HG02973 (cell line): ENCODE measurements around the gene PLEKHA4.
A peak's percentile ranks its signal among the peaks of the same experiment; 100 is the strongest.
"Not testable (repeated sequence)": the region's sequence is repeated elsewhere in the genome, so short reads cannot be mapped to it uniquely, and the experiment has no call there.

ENCODE experiments used
- ATAC-seq: cut with Tn5 transposase; IDR thresholded peaks from one replicate; pipeline ENCODE4 v1.9.1; 2021; ENCODE audit warnings: moderate library complexity; ENCODE audit not compliant: unreplicated experiment

Gene PLEKHA4

DNA sequence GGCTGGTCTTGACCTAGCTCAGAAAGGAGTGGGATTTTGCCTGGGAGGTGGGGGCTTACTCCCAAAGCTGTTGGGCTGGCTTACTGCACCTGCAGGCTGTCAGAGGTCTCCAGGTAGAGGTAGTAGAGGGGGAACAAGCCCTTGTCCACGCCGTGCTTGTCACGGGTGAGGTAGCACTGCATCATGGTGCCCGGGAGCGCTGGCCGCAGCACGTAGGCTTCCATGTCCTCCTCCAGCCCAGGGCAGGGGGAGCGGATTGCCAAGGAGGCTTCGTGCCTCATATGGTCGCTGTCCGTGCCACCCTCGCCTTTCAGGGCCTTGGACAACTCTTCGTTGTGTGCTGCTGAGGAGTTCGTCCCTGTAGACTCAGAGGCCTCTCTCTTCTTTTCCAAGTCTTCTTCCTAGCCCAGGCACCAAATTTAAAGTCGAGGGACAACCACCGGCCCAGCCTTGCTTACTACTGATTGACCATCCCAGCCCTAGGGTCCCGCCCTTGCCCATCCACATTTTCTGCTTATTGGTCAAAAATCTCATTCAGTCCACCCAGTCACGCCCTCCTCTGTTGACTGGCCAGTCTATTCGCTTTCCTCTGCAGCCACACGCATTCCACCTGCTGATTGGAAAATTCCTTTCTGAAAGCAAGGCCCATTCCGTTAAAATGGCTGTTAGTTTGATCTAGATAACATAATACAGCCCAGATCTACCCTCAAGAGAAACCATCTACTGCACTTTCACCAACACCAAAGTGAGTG, 19.6 kb upstream of the PLEKHA4 start:
- ATAC-seq: no peak

DNA sequence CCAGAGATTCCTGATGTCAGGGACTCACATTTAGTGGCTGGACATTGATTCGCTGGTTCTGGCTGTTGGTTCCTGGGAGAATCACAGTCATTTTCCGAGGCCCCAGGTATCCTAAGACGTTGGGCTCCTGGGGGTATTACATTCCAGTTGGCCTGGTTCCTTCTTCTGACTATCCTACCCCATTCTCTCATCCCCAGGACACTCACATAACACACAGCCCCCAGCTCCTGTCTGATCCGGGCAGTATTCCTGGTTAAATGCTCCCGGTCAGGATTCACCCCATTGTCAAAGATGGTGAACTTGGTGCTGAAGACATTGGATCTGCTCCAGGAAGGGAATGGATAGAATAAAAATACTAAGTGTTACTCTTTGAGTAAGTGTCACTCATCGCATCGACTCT, 15.3 kb upstream of the PLEKHA4 start:
- no peak for ATAC-seq

GRCh38 chr19:48881741-48882657, 13.6 kb upstream of the PLEKHA4 start:
- no peak for ATAC-seq

GRCh38 chr19:48879696-48880095, 11.3 kb upstream of the PLEKHA4 start:
- ATAC-seq: not testable (repeated sequence)

DNA sequence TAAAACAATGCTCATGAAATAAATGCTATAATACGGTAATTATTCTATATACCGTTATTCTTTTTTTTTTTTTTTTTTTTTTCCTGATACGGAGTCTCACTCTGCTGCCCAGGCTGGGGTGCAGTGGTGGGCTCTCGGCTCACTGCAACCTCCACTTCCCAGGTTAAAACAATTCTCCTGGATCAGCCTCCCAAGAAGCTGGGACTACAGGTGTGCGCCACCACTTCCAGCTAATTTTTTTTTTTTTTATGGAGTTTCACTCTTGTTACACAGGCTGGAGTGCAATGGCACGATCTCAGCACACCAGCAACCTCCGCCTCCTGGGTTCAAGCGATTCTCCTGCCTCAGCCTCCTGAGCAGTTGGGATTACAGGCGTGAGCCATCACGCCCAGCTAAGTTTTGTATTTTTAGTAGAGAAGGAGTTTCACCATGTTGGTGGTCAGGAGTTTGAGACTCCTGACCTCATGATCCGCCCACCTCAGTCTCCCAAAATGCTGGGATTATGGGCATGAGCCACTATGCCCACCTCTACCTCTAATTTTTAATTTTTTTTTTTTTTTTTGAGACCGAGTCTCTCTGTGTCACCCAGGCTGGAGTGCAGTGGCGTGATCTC, 10.7 kb upstream of the PLEKHA4 start:
- ATAC-seq: no peak

DNA sequence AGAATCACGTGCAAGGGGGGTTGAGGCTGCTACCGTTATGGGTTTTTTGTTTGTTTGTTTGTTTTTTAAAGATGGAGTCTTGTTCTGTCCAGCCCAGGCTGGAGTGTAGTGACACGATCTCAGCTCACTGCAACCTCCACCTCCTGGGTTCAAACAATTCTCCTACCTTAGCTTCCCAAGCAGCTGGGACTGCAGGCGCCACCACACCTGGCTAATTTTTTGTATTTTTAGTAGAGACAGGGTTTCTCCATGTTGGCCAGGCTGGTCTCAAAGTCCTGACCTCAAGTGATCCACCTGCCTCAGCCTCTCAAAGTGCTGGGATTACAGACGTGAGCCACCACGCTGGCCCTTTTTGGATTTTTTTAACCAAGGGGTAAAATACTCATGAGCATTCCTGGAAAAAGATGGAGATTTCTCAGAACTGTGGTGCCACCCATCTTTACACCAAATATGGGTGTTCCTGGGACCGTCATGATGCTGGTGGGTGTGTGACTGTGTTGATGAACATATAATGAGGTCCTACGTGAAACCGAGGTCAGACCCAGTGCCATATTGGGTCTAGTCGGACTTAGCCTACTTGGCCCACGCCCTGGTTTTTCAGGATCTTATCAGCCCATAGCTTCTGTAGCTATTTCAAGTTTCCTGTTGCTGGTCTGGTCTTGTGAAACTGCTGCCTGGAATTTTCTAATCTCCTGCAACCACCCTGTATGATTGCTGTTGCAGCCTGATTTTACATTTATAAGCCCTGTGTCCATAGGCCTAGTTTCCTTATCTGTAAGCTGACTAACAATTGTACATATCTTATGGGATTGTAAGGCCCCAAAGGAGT, 10.0 kb upstream of the PLEKHA4 start:
- ATAC-seq: no peak

GRCh38 chr19:48877855-48878195, 9.4 kb upstream of the PLEKHA4 start:
- no peak for ATAC-seq

DNA sequence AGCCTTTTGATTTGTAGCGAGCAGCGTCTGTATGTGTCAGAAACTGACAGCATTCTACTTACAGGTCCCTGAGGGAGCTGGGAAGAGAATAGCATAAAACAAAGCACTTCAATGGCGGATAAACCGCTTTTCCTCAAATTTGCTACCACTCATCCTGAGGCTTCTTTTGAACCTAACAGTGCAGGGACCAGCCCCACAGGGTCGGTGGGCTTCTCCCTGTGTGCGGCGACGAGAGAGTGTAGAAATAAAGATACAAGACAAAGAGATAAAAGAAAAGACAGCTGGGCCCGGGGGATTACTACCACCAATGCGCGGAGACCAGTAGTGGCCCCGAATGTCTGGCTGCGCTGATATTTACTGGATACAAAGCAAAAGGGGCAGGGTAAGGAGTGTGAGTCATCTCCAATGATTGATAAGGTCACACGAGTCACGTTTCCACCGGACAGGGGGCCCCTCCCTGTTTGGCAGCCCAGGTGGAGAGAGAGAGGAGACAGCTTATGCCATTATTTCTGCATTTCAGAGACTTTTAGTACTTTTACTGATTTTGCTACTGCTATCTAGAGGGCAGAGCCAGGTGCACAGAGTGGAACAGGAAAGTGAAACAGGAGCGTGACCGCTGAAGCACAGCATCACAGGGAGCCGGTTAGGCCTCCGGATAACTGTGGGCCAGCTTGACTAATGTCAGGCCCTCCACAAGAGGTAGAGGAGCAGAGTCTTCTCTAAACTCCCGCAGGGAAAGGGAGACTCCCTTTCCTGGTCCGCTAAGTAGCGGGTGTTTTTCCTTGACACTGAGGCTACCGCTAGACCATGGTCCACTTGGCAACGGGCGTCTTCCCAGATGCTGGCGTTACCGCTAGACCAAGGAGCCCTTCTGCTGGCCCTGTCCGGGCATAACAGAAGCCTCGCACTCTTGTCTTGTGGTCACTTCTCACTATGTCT, 7.9 kb upstream of the PLEKHA4 start:
- ATAC-seq: not testable (repeated sequence)

DNA sequence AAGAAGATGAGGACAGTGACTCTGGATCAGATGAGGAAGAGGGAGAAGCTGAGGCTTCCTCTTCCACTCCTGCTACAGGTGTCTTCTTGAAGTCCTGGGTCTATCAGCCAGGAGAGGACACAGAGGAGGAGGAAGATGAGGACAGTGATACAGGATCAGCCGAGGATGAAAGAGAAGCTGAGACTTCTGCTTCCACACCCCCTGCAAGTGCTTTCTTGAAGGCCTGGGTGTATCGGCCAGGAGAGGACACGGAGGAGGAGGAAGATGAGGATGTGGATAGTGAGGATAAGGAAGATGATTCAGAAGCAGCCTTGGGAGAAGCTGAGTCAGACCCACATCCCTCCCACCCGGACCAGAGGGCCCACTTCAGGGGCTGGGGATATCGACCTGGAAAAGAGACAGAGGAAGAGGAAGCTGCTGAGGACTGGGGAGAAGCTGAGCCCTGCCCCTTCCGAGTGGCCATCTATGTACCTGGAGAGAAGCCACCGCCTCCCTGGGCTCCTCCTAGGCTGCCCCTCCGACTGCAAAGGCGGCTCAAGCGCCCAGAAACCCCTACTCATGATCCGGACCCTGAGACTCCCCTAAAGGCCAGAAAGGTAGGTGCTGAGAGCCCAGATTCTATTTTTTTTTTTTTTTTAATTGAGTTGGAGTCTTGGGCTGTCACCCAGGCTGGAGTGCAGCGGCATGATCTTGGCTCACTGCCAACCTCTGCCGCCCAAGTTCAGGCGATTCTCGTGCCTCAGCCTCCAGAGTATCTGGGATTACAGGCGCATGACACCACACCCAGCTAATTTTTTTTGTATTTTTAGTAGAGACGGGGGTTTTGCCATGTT, 6.1 kb upstream of the PLEKHA4 start:
- ATAC-seq: no peak

DNA sequence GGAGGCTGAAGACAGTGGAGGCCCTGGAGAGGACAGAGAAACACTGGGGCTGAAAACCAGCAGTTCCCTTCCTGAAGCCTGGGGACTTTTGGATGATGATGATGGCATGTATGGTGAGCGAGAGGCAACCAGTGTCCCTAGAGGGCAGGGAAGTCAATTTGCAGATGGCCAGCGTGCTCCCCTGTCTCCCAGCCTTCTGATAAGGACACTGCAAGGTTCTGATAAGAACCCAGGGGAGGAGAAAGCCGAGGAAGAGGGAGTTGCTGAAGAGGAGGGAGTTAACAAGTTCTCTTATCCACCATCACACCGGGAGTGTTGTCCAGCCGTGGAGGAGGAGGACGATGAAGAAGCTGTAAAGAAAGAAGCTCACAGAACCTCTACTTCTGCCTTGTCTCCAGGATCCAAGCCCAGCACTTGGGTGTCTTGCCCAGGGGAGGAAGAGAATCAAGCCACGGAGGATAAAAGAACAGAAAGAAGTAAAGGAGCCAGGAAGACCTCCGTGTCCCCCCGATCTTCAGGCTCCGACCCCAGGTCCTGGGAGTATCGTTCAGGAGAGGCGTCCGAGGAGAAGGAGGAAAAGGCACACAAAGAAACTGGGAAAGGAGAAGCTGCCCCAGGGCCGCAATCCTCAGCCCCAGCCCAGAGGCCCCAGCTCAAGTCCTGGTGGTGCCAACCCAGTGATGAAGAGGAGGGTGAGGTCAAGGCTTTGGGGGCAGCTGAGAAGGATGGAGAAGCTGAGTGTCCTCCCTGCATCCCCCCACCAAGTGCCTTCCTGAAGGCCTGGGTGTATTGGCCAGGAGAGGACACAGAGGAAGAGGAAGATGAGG, 5.3 kb upstream of the PLEKHA4 start:
- ATAC-seq: no peak

DNA sequence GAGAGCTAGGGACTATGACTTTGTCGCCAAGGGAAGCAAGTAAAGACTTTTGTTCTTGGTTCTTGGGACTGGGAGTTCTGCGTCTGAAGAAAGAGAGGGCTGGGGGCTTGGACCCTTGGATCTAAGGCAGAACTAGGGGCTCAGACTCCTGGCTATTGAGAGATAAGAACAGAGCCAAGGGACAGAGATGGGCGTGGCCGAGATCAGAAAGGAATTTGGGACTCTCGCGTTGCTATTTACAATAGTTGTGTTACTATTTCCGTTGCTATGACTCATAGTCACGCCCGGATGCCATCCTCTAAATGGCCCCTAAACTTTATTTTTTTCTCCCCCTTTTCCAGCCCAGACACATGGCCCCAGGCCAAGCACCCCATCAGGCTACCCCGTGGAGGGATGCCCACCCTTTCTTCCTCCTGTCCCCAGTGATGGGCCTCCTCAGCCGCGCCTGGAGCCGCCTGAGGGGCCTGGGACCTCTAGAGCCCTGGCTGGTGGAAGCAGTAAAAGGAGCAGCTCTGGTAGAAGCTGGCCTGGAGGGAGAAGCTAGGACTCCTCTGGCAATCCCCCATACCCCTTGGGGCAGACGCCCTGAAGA, 4.6 kb upstream of the PLEKHA4 start:
- ATAC-seq: no peak

DNA sequence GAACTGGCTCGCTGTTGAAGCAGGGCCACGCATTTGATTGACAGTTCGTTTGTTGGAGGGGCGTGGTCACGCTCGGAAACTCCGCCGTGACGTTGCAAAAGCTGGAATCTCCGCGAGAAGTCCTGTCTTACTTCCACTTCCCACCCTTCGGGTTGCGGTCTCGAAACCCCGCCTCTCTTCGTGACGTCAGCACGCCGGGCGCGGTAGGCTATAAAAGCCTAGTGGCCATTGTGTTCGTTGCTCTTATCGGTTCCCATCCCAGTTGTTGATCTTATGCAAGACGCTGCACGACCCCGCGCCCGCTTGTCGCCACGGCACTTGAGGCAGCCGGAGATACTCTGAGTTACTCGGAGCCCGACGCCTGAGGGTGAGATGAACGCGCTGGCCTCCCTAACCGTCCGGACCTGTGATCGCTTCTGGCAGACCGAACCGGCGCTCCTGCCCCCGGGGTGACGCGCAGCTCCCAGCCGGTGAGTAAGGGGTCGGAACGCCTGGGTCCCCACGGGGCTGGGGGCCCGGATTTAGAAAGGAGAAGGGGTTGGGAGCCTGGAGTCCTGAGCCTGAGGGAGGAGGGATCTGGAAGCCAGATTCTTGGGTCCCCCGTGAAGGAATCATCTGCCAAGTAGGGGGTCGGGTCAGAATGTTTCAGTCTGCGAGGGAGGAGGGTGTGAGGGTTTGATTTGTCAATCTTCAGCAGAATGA, 3.9 kb upstream of the PLEKHA4 start, which contains the start of gene PPP1R15A:
Gene PPP1R15A (plus strand): TSS at position 240 of the 702 bp plus-strand sequence. CDS start 813 bp downstream, outside the sequence.
- peak; percentile 31 for ATAC-seq

DNA sequence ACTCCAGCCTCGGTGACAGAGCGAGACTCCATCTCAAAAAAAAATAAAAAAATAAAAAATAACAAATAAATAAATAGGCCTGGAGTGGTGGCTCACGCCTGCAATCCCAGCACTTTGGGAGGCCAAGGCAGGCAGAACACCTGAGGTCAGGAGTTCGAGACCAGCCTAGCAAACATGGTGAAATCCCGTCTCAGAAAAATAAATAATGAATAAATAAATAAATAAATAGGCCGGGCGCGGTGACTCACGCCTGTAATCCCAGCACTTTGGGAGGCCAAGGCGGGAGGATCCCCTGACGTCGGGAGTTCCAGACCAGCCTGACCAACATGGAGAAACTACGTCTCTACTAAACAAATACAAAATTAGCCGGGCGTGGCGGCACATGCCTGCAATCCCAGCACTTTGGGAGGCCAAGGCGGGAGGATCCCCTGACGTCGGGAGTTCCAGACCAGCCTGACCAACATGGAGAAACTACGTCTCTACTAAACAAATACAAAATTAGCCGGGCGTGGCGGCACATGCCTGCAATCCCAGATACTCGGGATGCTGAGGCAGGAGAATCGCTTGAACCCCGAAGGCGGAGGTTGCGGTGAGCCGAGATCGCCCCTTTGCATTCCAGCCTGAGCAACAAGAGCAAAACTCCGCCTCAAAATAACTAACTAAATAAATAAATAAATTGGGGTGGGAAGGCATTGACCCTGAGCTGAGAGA, 3.2 kb upstream of the PLEKHA4 start:
- ATAC-seq: not testable (repeated sequence)

- ATAC-seq: no peak
Observed at GRCh38 chr19:48870048-48870447, 1.6 kb upstream of the PLEKHA4 start.

DNA sequence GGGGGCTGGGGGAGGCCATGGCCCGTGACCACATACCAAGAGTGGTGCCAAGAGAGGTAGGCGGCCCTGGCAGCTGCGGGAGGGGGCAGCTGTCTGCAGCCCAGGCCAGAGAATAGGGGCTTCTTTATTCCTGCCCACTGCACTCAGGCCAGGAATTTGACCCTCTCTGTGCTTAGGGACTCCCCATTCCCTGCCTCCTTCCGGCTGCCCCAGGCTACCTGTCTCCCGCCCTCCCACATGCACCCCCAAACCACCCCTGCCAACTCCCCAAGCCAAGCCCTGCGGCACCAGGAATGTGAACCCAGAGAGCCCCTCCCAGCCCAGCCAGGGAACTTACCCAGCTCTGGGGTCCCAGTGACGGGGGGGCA, 687 bp downstream of the PLEKHA4 start:
- ATAC-seq: no peak

DNA sequence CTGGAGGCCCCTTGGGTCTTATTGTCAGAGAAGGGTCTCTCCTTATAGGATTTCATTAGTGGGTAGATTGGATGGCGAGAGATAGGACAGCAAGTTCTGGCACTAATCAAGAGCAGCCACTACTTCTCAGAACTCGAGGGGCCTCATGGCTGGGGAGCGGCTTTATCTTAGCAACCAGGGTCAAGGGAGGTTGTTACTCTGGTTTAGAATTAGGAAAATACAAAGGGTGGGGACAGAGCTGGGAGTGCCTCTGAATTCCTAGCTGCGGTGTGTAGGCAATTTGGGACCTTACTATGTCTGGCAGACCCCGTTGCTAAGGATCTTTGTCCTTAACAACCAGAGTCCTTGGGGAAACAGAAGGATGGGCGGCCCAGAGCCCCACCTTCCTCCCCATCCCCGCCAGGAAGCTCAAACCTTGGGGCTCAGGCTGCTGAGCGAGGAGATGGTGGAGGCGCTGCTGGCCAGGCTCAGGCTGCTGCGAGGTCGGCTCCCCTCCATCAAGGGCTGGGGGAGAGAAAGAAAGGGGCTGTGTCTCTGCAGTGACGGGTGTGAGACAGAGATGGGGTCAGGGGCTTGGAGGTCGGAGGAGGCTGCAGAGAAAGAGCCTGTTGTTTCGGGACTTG, 1.2 kb downstream of the PLEKHA4 start:
- ATAC-seq: no peak
